Smooth muscle cell of the coronary artery (primary cell): ENCODE data around the gene SLC46A1. TPM values are rescaled to one million over a fixed set of nuclear protein-coding genes. Genes with fewer than 3 reads are reported as not detected.

Source experiments
- total RNA-seq: library from RNA; depleted of rRNA; stranded (reverse); fragments of >200 nt; gene quantifications from 2 replicates; pipeline ENCODE4 v1.2.3, GENCODE V29; 2014; ENCODE audit warnings: low replicate concordance

SLC46A1 gene
- 4.3 and 6.8 TPM in 2 replicates for total RNA-seq

DNA sequence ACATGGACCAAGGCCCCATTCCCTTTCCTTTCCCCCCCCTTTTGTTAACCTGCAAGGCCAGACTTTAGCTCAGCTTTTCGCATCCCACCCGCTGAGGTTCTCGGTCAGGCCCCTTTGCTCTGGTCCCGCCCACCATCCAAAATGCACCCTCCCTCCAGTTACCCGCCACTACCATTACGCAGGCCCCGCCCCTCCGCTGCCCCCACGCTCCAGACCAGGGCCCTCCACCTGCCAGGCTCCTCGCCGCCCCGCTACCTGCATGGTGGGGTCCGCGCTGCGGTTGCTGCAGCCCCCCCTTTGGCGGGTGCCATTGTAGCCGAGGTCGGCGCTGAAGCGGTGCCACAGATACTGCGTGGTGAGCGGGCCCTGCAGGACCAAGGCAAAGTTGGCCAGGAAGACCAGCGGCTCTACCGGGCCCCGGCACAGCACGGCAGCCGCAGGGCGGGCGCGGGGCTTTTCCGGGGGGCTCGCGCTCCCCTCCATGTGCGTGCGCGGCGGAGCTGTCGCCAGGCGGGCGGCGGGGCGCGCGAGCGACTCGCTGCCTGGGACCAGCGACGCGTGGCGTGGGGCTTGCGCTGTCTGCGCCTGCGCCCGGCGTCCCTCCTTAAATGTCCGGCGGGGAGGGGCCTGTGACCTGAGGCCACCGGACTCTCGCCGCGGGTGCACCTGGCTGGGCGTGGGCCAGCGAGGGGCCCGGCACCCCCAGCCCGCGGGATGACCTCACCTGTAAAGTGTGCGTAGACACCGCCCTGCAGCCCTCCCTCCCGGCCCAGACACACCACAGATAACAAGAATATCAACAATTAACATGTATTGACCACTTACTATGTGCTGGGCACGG lies at the start of gene SLC46A1:
TSS of gene SLC46A1 (minus strand) at position 581 of the 841 bp plus-strand sequence. CDS start at position 483, 98 bp downstream.

DNA sequence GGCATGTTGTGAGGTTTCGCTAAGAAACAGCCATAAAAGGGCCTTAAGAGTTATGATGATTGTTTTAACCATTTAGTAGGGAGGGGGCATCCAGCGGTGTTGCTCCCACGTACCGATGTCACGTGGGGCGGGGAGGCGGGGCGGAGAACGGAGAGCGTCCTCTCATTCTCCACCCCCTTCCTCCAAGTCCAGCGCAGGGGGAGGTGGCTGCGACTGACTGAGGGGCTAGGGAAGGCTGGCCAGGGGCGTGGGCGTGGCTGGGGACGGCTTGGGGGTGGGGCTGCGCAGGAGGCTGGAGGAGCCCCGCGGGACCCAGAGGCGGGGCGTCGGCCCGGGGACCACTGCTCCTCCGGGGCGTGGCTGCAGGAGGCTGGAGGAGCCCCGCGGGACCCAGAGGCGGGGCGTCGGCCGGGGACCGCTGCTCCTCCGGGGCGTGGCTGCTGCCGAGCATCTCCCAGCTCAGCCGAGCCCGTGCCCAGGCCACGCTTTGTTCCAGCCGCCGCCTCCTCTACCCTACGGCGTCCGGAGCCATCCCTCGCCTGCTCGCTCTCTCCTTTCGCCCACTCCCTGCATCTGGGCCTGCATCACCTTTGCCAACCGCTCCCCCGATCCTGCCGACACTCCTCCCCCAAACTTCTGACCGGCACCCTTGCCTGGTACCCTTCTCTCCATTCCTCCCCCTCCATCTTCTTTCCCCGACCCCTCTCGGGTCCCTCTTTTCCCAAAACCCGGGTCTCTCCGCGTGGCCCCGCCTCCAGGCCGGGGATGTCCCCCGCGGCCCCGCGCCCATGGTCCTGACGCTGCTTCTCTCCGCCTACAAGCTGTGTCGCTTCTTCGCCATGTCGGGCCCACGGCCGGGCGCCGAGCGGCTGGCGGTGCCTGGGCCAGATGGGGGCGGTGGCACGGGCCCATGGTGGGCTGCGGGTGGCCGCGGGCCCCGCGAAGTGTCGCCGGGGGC lies 34.5 kb downstream of the SLC46A1 start, which contains the start of gene SARM1:
TSS of gene SARM1 (plus strand) at position 450 of the 958 bp plus-strand sequence. CDS start at position 789, 339 bp downstream.

DNA sequence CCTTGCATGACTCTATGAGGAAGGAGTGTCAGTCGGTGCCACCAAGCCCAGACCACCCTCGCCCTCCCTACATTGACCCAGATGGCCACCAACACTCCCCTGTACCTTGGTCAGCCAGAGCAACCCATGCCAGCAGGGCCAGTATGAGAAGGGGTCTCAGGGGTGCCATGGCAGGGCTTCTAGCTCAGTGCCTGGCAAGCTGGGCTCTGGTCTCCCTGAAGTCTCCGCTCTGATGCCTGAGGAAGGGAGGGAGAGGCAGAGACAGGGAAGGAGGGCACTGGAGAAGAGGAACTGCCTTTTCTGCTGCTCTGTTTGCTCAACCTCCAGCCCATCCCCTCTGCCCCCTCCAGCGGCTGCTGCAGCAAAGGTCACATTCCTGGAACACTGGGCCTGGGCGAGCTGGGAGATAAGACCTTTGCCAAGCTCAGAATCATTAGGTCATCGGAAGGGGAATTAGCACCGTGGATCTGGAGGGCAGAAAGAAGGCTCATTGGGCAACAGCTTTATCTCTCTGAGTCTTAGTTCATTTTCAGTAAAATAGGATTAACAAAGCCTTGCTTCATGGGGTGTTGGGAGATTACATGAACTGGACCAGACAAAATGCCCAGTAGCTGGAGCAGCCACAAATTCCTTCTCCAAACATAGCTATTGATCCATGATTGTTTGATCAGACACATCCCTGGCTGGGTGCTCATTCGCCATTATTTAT lies 35.8 kb downstream of the SLC46A1 start, which contains the start of gene VTN:
TSS of gene VTN (minus strand) at position 273 of the 709 bp plus-strand sequence. CDS start at position 169, 104 bp downstream.

DNA sequence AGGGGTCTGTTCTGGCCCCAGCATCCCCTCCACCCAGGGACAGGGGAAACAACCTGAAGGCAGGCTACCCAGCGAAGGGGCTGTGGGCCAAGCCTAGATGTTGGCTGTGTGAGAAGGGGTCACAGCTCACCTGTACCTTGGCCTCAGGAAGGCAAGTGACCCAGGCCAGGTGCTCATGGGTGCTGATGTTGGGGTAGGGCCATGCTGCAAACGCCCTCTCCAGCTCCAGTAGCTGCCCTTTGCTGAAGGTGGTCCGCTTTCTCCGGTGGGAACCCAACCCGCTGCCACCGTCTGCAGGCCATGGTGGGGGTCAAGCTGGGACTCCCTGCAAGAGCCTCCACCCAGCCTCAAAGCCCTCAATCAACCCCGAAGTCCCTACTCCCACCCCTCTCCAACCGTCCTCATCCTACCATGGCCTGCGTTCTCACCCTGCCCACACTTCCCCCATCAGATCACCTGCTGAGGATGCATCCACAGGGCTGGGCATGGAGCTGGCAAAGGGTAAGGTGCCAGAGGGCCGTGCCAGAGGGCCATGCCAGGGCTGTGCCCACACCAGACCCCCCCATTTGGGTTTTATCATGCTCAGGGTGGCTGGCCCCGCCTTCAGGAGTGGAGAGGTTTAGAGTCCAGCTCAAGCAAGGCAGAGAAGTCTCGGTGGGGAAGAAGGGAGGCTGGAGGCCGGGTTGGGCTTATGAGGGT lies 41.2 kb downstream of the SLC46A1 start, which contains the start of gene SEBOX:
TSS of gene SEBOX (minus strand) at position 535 of the 699 bp plus-strand sequence. CDS start at position 487, 48 bp downstream.

DNA sequence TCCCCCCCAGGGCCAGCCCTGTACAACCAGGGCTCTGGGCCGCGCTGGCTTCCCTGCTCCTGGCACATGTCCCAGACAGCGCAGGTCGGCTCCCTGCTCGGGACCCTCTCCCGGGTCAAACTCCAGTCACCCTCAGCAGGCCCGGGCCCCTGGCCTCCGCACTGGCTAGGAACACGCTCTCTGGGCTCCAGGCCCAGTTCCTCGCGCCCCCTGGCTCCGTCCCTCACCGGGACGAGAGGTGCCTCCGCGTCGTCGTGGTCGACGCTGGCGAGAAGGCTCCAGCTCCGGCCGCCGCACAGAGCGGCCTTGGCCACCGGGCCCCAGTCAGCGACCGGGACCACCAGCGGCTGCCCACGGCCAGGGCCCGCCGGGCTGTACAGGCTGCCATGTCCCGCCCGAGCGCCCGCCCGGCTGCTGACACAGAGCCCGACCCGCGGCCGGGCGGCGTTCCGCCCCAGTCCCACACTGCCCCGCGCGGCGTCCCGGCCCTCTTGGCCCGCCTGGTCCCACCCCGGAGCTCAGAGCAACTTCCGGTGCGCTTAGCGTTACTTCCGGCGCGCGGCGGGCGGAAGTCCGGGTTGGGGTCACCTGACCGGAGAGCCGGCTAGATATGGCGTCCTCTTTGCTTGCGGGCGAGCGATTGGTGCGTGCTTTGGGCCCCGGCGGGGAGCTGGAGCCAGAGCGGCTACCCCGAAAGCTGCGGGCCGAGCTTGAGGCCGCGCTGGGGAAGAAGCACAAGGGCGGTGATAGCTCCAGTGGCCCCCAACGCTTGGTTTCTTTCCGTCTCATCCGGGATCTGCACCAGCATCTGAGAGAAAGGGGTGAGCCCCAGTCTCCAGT lies 48.7 kb downstream of the SLC46A1 start, which contains the start of gene POLDIP2:
TSS of gene POLDIP2 (minus strand) at position 467 of the 840 bp plus-strand sequence. CDS start at position 388, 79 bp downstream.

Other genes starting within 250 kb of the SLC46A1 start
- gene TMEM97, start 87.0 kb downstream of the SLC46A1 start, total RNA-seq: 5.7 and 12.0 TPM in 2 replicates
- gene IFT20, start 70.7 kb downstream of the SLC46A1 start, total RNA-seq: 63.4 and 77.0 TPM in 2 replicates
- gene TNFAIP1, start 70.5 kb downstream of the SLC46A1 start, total RNA-seq: 28.1 and 47.7 TPM in 2 replicates
- 42.0 and 70.8 TPM in 2 replicates for gene POLDIP2, start 48.7 kb downstream of the SLC46A1 start, total RNA-seq
- not detected in 2 replicates for gene SEBOX, start 41.0 kb downstream of the SLC46A1 start, total RNA-seq
- gene VTN, start 35.9 kb downstream of the SLC46A1 start, total RNA-seq: 0.35 and 1.9 TPM in 2 replicates
- gene SARM1, start 34.5 kb downstream of the SLC46A1 start, total RNA-seq: 3.6 and 6.6 TPM in 2 replicates
- gene SLC13A2, start 67.4 kb upstream of the SLC46A1 start, total RNA-seq: not detected in 2 replicates
- gene FOXN1, start 100.1 kb upstream of the SLC46A1 start, total RNA-seq: not detected in 2 replicates
- 13.7 and 22.3 TPM in 2 replicates for gene UNC119, start 146.4 kb upstream of the SLC46A1 start, total RNA-seq
- gene PIGS, start 165.3 kb upstream of the SLC46A1 start, total RNA-seq: 48.4 and 53.0 TPM in 2 replicates
- gene ALDOC, start 170.7 kb upstream of the SLC46A1 start, total RNA-seq: 54.3 and 98.8 TPM in 2 replicates
- 2.9 and 13.4 TPM in 2 replicates for gene SPAG5, start 192.8 kb upstream of the SLC46A1 start, total RNA-seq
- 3.1 and 6.8 TPM in 2 replicates for gene RSKR, start 208.0 kb upstream of the SLC46A1 start, total RNA-seq
- gene BLTP2, start 238.9 kb upstream of the SLC46A1 start, total RNA-seq: 120 and 163 TPM in 2 replicates